ENCODE results near the gene ADGRB3.

The ADGRB3 gene

DNA sequence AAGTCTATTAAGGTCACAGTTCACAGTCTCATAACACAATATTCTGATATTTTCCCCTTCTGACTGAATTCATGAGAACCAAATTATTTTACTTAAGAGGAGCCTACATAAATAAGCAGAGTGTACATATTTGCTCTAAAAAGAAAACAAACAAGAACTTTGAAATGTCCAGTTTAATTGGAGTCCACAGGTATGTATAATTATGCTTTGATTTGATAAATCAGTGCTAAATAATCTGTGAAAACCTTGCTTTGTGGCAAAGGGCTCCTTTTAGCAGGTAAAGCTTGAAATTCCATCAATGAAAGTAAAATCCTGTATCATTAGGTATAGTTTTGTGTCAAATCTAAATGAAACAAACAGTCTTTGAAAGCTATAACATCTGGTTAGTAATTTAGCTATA is 69.4 kb downstream of the ADGRB3 start:
- DNase-seq (ENCODE audit: low spot score) = no peak

DNA sequence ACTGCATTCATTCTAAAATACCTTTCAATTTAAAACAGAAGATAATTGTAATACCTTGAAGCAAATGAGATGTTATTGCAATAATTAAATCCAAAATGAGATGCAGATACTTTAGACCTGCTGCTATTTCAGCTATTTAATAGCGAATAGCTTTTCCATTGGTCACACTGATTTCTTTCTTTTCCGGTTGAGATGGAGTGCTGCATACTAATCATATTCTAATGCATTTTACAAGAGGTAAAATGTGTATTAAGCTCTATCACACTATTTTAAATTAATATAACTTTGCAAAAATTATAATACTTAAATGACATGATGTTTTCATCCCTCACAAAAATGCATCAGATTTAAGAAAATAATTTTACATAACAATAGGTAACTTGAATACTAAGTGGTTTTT is 74.0 kb downstream of the ADGRB3 start:
- no peak for DNase-seq (ENCODE audit: low spot score)

DNA sequence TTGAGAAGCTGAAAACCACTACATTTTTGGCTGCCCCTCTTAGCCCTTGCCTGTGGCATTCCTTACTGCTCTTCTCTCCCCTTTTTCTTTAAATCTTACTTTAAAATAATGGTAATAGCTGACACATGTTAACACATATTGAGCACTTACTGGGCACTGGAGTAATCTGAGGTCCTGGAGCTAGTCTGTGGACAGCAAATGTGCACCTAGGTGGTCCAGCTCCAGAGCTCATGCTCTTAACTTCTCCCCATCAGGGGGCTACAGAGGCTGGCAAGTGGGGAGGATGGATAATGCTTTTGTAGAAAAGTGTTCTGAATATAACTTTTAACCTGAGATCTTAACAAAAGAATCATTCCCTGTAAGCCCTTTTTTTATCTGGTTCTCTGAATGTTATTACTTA is 74.8 kb downstream of the ADGRB3 start:
- no peak for DNase-seq (ENCODE audit: low spot score)

DNA sequence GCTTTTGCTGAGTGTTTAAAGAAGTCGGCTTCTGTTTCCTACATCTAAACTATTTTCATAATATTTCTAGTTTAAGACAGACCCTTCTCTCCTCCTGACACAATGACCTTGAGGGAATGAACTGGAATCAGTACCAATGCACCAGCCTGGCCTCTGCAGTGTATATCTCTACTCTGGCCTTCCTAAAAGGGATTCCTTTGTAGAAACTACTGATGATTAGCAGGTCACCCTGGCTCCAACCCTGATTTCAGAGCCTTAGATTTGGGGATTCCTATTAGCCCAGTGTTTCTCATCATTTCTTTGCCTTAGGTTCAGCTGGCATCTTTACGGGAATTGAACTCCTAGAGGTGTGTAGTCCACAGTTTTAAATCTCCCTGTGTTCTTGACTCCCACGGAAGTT is 75.4 kb downstream of the ADGRB3 start:
- DNase-seq (ENCODE audit: low spot score) = no peak

DNA sequence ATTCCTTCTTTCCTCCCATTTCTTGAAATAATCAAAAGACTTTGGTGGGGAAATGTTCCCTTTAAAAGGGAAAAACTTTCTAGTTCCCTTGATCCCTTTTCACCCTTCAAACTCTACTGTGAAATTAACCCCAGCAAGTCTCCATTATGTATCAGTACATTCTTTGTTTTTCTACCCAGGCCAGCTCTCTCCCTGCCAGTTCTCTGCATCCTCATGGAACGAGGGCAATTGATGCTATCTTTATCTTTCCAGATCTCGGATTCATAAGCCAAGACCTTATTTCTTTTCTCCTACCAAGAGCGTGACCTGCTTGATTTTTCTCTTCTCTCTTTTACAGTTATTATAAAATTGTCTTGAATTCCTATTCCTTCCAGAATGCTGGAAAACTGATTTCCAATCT is 75.8 kb downstream of the ADGRB3 start:
- no peak for DNase-seq (ENCODE audit: low spot score)

DNA sequence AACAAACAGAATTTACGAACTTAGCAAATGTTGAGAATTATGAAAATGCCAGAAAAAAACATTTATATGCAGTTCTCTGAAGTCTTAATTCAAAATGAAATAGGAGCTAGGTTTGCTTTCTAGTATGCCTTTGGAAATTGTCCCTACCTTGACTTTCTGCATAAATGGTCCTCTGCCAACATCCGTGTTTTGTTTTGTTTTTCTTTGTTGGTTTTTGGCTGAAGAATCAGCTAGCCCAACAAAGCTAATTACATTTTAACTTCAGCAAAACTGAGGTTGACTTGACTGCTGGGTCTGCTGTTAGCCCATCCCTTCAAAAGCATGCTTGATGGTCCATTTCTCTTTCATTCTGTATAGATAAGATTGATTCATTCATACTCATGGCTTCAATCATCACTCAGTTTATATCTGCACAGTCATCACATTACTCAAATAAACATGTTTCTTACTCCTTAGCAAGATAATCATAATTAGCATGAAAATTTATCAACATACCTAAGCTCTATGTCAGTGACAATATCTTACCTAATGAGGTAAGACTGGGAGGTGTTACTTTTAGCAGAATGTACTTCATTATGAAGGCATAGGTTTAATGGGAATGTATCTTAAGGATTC is 76.4 kb downstream of the ADGRB3 start:
- no peak for DNase-seq (ENCODE audit: low spot score)

DNA sequence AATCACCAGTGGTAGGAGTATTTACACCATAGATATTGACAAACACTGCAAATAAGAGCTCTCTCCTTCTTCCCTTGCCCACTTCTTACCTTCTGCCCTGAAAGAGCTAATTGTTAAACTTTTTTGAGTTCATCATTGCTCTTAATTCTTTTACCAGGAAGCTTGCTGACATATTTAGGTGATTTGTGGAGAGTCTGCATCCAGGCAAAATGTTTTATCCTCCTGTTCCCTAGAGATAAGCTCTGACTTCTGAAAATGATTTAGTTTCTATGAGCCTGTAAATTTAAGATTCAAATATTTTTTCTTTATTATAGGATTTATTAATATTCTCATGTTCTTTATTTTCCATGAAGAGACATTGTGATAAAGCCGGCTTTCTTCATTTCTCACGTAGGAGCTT is 81.5 kb downstream of the ADGRB3 start:
- DNase-seq (ENCODE audit: low spot score) = no peak

DNA sequence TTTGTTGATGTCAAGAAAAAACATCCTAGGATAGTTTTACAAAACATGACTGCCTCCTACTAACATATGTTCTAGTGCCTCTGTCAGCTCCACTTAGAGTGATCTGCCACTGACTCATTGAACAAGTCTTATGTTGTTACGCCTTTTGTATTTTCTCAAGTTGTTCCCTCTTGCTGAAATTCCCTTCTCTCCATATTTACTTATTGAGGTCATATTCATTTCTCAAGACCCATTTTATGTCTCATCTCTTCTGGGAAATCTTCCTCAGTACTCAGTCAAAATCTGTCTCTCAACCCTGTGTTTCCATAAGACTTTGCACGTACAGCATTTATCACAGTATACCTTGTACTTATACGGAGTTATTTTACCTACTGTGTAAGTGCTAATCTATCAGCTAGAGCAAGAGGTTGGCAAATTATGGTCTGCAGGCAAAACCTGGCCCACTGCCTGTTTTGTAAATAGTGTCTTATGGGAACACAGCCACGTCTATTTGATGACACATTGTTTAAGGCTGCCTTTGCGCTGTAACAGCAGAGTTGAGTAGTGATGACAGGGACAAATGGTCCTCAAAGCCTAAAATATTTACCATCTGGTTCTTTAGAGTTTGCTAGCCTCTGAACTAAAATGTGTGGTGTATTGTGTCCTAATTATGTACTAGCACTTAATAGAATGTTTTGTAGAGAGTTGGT is 83.4 kb downstream of the ADGRB3 start:
- no peak for DNase-seq (ENCODE audit: low spot score)

DNA sequence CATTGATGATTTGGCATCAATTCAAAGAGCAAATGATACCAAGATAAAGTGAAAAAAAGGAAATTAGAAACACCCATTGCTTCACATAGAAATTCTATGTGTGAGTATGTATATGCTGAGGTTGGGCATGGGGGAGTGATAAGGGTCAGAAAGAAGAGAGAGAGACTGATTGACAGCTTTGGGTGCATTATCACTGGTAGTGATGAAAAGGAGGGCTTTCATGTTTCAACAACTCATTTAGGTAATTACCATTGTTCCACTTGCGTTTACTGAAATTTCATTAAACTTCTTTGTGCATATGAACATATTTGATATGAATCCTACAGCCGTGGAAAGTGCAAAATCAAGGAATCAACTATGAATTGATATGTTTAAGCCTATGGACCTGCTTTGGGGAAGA is 84.7 kb downstream of the ADGRB3 start:
- no peak for DNase-seq (ENCODE audit: low spot score)

DNA sequence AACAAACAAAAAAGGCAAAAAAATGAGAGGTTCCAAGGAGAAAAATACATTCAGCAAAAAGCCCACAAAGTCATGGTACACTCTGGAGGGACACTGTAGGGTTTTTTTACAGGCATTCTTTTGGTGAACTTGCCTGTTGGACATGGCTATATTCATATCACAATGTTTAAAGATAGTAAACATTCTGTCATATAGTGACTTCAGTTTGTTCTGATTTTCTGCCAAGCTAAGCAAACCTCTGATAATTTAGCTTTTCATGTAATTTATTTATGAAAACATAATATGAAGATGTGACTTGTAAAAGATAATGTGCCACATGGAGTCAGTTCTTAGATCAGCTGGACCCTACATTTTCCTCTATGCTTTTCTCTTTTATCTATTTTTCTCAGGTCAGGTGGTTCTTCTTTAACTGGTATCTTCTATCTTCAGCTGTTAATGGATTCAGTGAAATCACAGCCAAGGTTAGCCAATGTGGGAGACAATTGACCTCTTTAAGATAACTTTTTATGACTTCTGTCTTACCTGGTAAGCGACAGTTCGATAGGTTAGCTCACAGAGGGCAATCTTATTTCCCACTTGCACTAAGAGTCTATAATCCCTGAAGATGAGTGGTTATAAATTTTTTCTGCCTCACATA is 87.9 kb downstream of the ADGRB3 start:
- no peak for DNase-seq (ENCODE audit: low spot score)

DNA sequence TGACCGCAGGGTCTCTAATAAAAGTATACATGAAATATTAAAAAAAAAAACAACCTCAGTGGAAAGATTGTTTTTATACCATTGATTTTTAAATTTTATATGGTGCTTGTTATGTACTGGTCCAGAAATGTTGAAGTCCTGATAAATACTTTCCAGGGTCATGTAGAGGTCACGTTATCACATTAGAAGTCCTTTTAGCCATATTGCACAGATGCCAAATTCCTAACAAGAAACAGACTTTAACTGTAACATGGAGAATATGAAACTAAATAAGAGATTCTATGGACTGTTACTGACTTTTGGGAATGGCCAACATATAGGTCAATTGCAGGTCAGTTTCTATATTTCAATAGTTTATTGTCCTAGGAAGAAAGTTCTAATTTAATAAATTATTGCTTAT is 89.0 kb downstream of the ADGRB3 start:
- DNase-seq (ENCODE audit: low spot score) = no peak

DNA sequence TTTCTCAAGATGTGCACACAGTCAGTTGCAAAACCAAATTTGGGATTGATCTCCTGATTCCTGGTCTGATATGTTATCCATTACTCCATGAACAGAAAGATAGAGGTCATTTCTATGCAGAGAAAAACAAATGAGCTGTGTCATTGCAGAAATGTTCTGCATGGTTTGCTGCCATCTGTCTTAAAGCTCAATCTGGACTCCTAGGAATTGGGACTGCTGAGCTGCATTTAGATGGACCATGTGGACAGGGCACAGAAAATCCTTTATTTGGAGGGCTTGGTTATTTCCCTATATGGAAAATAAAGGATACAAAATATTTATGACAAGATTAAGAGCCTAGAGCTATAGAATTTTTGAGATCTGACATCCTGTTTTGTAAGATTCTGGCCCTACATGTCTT is 91.3 kb downstream of the ADGRB3 start:
- DNase-seq (ENCODE audit: low spot score) = no peak

DNA sequence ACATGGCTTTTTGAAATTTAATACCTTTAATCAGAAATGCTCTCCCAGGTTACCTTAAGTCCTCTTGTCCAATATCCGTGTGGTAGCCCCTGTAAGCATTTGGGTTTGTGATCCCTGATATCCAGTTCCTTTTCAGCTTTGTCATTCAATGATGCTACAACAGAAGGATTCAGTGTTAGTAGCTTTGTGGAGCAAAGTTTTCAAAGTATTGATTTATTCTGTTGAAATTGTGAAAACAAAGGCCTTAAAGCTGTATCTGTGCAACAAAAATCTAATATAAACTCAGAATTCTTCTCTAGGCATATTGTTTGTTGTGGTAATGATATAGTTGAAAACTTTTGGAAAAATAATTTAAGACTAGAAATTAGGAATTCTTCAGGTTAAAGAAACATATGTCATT is 91.9 kb downstream of the ADGRB3 start:
- no peak for DNase-seq (ENCODE audit: low spot score)

DNA sequence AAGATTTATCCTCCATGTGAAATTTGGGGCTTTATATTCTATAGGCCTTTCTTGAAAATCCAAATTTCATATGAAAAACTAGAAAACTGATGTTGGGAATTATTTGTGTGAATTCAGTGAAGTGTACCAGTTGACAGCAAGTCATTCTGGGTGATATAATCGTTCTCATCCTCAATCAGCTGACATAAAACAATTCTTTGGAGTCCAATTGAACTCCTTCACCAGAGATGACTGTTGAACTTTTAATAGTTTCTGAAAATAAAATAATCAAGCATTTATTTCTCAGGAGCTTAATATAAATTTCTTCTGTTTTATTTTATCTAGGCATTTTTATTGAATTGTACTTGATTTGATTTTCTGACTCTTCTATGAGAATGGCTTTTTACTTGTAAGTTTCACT is 92.6 kb downstream of the ADGRB3 start:
- DNase-seq (ENCODE audit: low spot score) = no peak

DNA sequence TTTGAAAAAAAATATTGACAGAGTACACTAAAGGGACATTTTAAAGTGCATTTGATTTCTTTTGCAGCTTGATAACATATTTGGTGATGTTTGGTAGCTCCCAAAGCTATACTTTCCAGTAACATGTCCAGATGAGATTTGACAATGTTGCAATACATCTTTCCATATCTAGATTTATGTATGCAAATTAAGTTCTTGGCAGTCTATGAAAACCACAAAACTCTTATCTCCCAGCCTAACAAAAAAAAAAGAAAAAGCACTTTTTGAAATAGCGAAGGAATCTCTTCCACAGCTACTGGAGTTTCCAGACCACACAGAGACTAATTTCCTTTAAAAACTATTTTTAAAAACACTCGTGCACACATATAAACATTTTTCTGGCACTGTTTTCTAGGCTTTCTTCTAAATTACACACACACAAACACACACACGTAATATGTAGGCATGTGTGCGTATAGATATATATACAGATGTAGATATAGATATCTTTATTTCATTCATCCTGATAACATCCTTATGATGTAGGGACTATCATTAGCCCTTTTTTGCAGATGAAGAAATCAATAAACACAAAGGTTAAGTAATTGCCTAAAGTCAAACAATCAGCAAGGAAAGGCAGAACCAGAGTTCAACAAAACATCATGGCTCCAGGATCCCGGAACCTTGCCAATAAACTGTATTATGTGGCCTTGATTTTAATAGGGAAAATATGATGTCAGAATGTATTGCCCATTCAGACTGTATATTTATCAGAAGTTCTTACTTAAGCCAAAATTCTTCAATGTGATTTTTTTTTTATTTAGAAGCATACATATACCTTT is 93.3 kb downstream of the ADGRB3 start:
- DNase-seq (ENCODE audit: low spot score) = no peak

DNA sequence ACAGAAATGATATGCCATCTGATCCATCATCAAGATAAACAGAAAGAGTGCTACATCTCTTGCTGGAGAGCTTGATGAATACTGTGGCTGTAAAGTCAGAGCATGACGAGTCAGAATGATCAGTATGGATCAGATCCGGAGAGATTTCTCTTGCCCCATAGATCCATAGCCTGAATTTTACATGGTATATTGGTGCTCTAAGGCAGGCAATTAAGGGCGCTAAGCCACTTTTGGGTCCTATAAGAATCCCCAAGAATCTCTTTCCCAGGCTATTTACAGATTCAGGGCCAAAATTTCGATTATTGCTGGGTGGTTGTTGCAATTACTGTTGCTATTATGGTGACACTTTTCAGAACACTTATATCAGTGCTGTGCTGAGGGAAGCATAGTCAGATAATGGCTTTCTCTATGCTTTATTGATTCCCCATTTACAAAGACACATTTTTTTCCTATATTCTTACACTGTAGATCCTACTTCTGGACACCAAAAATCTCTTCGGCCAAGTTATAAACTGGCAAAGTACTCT is 94.4 kb downstream of the ADGRB3 start:
- no peak for DNase-seq (ENCODE audit: low spot score)

DNA sequence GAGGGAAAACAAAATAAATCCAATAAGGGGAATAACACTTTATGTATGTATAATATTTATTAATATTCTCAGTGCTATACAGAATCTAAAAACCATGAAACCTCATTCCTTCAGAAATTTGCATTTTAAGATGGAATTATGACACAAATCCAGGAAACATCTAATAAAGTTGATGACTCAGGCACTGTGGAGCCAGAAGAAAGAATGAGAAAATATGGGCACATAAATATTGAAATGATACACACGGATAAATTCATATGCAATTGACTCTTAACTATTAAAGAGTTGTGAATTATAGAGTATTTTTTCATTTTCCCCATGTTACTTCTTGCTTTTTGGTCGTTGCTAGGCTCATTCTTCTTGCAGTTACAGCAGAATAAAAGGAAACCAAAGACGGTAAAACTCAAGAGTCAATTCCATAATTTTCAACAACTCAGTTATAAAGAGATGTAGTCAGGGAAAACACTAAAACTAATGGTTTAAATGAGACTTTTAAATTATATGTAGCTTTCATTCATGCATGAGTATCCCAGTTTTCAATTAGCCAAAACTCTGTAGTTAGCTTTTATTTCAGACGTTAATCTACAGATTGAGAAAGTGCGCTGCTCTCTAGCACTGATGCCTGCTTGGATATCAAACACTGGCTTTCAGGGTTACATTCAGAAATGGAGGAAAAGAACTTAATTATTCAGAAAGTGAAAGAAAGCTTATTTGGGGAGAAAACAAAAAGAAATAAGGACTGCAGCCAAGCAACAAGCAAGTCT is 95.4 kb downstream of the ADGRB3 start:
- no peak for DNase-seq (ENCODE audit: low spot score)

DNA sequence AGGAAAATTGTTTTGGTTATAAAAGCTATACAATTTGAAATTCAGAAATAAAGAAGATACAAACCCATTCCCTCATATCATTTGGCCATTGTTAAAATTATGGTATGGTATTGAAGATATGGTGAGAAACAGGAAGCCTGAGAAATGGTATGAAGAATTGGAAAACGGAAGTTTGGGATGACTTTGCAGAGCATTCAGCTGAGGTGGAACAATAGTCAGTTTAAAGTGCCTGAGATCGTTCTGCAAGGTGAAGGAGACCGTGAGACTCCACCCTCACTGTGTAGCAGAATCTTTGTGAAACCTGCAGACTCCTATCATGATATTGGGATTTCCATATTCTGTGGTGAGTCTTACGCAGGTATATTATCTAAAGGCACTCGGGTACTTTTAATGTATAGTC is 97.3 kb downstream of the ADGRB3 start:
- no peak for DNase-seq (ENCODE audit: low spot score)

DNA sequence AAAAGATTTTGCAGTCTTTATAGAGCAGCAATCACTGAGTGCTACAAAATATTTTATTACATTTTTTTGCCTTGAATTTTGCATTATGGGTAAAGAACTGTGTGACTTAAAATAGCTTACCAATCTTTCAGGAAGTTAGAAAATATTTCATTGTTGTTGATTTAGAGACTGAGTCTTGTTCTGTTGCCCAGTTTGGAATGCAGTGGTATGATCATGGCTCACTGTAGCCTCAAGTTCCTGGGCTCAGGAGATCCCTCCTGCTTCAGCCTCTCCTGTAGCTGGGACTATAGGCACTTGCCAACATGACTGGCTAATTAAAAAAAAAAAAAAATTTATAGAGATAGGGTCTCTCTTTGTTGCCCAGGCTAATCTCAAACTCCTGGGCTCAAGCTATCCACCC is 100.8 kb downstream of the ADGRB3 start:
- no peak for DNase-seq (ENCODE audit: low spot score)

DNA sequence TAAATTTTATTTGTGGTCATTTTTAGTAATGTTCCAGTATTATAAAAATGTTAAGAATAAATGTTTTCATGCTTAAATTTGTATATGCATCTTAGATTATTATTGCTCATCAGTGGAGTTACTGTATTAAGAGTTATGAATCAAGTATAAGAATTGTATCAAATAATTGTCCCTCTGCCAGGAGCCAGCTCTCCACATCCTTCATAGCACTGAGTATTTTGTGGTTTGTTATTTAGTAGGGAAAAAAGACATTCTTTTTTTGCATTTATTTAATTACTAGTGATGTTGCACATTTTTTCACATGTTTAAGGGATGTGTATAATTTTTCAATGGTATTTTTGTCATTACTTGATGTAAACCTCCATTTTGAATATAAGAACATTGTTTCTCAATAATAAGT is 102.0 kb downstream of the ADGRB3 start:
- no peak for DNase-seq (ENCODE audit: low spot score)

DNA sequence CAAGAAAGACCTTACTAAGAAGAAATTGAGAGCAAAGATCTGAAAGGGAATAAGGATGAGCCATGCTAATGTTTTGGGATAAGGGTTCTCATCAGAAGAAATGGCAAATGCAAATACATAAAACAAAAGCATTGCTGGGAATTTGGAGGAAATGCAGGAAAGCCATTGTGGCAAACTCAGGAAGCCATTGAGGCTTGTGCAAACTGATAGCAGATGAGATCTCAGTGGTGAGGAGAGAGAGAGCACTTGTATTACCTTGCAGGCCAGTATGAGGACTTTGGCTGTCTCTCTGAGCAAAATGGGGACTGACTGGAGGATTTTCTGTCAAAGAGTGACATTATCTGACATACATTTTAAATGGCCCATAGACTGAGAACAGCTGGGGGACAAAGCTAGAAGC is 103.0 kb downstream of the ADGRB3 start:
- no peak for DNase-seq (ENCODE audit: low spot score)
